Mesenteric fat pad (tissue), 1 donor: ENCODE data around the gene LAMTOR4. TPM values are rescaled to one million over a fixed set of nuclear protein-coding genes. Genes with fewer than 3 reads are reported as not detected.

Experiments used
- DNase-seq: peaks from one replicate; pipeline ENCODE4 v3.0.0-alpha.2; 2020; ENCODE audit warnings: low spot score
- total RNA-seq: library from RNA; stranded (reverse); fragmentation: NEBNext Ultra II Directional; extraction: Animal tissue kit (Norgen Biotek cat#: 25700); gene quantifications from one replicate; pipeline ENCODE4 v1.2.1, GENCODE V29; 2021
- donor health status: DM: yes; HTN: yes; CAD: no.

Gene LAMTOR4
- total RNA-seq, 1 donor from 2014 or later, result 112 TPM

DNA sequence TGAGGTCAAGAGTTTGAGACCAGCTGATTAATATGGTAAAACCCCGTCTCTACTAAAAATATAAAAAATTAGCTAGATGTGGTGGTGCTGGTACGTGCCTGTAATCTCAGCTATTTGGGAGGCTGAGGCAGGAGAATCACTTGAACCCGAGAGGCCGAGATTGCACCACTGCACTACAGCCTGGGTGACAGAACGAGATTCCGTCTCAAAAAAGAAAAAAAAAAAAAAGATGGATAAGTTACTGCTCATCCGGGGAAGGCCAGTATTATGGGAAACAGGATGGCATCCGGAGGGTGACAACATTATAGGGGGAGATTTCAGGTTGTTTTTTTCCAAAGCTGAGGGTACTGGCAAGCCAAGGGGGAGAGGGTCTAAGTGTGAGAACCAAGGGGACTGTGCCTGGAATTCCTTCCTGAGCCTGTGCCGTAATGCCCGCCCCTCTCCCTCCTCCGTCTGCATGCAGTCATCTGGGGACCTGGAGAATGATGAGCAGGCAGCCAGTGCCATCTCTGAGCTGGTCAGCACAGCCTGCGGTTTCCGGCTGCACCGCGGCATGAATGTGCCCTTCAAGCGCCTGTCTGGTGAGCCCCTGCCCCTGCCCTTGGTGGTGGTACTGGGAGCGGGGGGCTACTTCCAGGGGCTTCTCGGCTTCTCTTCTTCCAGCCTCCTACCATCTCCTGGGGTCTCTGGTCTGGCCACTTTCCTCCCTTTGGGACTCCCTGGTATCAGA, 4.4 kb downstream of the LAMTOR4 start:
- no peak for DNase-seq

DNA sequence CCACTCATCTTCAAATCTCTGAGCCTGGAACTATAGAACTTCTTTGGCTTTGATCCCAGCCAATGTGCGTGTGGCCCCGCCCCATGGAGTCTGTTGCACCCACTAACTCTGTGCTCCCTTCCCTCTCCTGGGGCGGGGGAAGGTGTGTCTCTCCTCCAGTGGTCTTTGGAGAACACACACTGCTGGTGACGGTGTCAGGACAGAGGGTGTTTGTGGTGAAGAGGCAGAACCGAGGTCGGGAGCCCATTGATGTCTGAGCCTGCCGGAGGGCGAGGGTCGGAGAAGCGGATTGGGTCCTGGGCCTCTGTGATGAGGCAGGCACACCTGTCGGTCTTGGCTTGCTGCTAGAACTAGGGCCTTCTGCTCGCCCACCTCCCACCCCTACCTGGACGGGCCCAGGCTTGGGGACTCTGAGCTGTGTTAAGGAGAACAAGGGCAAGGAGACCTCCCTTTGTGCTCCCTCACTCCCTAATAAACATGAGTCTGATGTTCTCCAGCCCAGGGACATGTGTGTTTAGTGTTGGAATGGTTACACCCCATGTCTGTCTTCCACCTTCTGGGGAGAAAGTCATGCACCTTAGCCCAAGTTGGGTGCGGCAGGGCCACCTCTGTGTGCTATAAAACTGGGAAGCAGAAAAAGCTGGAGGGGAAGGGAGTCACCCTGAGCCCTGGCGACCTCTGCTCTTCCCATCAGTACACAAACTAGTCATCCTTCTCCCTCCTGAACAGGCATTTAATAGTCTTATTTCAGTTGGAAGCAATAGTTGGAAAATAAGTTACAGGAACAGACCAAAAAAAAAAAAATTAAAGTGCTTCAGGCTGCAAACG, 5.2 kb downstream of the LAMTOR4 start:
- DNase-seq, result no peak

DNA sequence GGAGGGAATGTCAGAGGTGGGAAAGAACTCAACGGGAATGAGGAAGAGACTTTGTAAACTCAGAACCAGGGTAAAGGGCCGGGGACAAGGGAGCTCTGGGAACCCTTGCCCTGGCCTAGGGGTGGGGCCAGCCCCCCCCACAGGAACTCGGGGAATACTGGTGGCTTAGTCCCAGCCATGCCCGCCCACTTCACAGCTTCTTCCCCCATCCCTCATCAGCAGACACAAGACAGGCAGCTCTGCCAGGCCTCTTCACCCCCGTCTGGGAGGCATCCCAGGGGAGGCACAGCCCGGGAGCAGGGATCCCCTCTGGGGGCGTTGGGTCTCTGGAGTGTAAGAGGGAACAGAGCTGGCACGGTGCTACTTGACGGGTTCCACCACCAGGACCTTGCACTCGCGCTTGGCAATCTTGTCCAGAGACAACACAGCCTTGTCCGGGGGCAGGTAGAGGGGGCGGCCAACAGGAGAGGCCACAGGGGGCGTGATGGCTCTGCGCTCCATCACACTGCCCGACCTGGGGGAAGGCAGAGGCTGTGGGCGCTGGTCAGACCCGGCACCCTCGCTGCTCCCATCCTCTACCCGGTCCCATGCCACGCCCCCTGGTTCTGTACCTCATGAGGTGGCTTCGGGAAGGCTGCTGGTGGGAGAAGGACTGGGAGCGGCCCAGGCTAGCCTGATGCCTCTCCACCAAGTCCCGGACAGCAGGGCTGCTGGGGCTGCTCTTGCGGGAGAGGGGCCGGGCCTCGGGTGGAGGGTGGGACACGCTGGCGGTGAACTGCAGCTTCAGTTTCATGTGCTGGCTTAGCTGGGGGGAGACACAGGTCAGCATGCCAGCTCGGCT, 6.2 kb downstream of the LAMTOR4 start:
- DNase-seq, result no peak

DNA sequence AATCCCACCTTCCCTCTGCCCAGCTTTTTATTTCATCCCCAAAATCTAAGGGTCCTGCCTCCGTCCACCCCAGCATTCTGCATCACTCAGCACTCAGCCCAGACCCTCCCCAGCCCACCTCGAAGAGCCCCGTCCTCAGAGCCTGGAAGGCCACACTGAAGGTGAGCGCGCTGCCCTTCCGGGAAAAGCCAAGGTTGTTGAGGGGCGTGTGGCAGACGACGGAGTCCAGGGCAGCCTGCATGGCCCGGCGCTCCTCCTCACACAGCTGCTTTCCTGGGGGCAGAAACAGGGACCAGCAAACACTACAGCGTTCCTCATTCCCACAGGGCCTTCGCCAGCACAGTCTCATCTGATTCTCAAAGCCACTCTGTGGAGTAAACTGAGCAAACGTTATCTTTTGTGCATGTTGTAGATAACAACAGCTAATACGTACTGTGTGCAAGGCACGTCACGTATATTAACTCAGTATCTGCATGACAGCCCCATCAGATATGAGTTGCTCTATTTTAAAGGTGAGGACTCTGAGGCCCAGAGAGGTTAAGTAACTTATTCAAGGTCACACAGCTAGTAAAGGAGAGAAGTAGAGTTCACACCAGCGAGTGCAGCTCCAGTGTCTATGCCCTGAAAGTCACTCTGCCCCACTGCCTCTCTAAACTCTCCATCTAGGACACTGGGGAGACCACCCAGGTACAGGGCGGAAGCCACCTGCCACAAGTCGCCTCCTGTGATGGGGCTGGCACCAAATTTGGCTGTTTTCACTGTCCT, 7.0 kb downstream of the LAMTOR4 start:
- no peak for DNase-seq

DNA sequence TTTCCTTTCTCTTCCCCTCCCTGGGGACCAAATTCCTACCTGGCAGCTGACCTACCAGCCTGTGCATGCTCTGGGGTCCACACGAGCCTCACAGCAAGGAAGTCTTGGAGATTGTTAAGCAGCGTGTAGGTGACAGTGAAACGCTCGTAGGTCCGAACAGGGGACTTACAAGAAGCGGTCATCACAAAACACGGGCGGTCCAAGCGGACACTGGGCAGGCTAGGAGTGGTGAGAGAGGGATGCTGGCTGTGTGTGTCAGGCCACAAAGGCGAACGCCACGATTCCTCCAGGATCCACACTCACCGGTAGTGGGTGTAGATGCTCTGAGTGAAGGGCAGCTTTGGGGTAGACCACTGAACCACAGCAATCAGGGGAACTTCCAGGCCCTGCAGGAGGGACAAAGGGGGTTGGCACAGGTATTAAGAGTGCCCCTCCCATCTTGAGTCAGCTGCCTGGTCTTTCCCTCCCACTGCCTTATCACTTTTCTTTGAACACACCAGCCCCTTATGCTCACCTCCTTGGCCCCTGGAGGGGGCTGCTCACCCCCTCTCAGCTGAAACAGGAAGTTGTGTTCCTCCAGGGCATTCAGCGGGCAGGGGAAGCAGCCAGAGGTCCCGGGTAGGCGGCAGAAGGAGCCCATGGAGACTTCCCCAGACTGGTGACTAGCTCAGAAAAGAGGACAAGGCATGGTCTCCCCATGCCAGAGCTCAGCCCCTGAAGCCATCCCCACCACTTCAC, 7.8 kb downstream of the LAMTOR4 start:
- no peak for DNase-seq

DNA sequence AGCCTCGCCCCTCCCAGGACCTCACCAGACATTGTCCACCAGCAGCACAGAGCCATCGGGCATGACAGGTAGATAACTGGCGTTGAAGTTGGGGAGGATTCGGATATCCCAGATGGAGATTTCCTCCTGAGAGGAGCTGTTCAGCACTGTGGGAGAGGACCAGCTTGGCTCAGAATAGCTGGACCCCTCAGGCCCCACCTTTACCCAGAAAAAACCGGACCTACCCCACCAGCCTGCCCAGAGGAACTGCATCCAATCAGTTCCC, 8.3 kb downstream of the LAMTOR4 start:
- DNase-seq, result no peak

DNA sequence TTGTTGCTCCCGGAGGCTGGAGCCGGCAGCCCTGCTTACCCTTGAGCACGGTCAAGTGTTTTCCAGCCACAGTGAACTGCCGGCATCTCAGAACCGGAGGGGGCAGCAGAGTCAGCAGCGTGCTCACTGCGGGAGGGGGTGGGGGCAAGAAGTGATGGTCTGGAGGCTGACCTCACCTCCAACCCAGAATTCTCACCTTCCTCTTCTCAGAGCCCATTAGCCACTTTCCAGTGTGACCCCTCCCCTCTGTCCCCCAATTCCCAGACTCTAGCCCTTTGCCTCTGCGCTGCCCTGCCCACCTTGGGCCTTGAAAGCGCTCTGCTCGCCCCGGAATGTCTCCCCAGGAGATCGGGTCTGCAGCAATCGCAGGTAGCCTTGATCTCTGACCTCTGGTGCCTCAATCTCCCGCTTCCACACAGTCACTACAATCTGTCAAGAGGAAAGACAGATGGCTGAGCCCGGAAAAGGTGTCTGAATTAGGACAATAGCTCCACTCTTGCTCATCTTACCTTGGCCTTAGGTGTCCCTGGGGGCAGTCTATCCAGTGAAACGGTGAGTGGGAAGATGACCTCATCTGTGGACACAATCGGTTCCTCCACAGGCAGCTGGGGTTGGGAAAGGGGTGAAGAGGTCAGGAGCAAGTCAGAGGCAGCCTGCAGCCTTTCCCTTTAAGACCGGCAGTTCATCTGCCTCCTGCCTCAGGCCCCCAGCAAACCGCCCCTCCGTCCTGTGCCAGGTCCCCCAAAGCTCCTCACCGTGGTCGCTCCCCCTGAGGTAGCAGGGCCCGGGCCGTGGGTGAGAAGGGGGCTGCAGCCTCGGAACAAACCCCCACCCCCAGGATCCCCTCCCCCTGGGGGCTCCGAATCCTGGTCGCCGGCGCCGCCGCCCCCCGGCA, 8.9 kb downstream of the LAMTOR4 start:
- no peak for DNase-seq

DNA sequence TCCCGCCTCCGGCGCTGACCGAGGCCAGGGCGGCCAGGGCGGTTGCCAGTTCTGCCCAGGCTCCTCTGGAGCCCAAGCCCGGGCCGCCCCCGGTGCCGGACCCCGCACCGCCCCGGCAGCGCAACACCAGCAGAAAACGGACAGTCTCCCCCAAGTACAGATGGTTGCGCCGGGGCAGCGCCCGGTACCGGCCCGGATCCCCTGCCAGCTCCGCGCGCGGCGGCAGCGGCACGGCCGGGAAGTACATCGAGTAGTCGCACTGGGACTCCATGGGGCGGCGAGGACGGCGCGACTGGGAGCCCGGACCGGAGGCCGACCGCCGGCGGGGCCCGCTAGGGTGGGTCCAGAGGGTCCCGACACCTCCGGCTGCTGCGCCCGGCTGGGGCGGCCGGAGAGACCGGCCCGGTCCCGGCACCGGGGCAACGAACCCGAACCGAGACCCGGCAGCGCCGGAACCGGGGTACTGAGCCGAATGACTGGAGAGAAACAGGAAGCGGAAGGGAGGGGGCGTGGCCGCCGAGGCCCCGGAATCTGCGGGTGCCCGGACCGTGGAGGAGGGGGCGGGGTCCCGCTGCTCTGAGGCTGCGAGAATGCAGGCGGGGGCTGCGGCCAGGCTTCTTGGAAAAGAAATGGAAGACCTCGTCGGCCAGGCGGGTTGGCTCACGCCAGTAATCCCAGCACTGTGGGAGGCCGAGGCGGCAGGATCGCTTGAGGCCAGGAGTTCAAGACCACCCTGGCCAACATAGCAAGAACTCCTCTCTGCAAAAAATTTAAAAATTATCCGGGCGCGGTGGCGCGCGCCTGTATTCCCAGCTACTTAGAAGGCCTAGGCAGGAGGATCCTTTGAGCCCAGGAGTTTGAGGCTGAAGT, 9.7 kb downstream of the LAMTOR4 start, which contains the start of gene TRAPPC14:
TRAPPC14 (minus strand) TSS at position 495 of the 870 bp plus-strand sequence; CDS start at position 271, 224 bp downstream.
- DNase-seq, result peak; percentile 97

DNA sequence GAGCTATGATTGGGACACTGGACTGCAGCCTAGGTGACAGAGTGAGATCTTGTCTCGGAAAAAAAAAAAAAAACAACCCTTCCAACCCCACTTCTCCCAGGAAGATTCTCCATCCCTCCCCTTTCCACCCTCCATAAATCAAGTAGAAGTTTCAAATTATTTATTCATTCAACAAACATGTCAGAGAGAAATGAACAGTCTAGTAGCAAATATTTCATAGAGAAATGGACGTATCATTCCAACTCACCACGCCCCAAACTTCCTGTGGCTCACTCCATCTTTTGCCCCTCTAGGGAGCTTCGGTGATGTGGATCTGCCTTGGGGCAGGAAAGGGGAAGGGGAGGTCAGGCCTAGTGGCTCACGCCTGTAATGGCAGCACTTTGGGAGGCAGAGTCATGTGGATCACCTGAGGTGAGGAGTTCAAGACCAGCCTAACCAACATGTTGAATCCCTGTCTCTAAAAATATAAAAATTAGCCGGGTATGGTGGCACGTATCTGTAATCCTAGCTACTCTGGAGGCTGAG, 10.4 kb downstream of the LAMTOR4 start:
- DNase-seq, result no peak

DNA sequence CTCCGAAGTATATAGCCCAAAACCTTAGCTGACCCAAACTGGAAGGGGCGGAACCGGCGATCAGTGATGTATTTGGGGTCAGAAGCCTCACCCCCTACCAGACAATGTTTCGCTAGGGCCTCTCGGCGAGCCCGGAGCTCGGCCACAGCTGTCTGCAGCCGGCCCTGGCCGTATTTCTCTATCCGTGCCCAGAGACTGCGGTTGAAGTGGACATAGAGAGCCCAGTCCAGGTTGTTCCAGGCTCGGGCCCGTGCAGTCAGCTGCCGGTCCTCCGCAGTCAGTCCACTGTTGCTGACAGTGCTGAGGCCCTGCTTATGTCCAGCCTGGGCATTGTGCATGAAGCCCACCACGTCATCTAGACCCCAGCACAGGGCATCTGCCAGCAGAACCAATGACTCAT, 11.3 kb downstream of the LAMTOR4 start:
- DNase-seq, result no peak

DNA sequence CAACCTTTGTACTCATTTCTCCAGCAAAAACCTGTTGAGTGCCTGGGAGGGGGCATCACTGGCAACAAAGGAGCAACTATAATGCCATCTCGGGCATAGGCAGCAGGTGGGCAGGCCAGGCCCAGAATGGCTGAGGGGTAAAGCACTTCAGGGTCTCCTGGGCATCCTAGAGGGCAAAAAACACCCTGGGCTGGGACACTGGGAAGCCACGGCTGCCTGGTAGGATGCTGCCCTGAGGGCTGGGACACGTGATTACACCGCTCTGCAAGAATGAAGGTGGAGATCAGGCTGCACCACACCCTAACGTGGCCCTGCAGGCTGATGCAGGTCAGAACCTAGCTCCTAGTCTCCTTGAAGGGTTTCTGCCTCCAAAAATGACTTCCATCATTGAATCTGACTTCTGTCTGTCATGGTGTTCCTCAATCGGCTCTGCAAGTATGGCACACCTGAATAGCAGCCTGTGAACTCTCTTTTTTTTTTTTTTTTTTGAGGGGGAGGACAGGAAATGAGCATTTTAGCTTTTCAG, 14.4 kb downstream of the LAMTOR4 start:
- DNase-seq, result no peak

DNA sequence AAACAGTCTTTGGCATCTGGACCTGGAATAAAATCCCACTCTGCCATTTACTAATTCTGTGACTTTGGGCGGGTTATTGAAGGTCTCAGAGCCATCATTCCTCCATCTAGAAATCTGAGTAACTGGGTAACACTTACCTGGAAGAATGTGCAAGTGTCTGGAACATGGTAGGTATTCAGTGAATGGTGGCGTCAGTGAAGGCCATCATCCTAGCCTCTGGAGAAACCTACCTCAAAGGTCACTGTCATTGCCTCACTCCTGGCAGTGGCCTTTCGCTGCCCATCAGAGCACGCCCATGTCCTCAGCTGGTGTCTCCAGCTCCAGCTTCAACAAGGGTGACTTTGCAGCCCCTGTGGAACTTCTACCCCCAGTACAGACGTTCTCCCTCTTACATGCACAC, 15.2 kb downstream of the LAMTOR4 start:
- DNase-seq, result no peak

DNA sequence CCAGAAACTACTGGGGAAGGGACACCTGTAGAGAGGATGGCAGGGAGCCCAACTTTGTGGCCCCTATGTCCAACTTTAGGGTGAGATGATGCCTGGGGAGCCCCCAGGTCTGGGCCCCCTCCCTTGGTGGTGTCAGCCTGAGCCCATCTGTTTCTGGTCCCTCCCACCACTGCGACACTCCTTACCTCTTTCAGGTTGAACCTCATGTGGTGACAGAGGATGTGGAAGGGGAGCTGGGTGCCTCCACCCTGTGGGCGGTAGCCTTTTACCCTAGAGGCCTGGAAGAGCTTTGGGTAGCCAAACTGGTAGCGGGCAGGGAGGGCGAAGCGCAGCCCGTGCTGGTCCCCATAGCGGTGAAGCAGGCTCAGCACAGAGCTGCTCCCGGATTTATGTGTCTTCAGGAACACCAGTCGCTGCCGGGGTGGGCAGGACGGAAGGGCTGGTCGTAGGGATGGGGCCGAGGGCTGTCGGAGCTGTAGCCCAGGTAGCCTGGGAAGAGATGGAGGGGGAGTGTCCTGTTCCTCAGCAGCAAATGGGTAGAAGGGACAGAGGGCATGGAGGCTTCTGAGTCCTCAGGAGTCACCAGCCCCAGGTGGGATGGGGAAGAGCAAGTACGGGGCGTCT, 17.7 kb downstream of the LAMTOR4 start:
- DNase-seq, result no peak

DNA sequence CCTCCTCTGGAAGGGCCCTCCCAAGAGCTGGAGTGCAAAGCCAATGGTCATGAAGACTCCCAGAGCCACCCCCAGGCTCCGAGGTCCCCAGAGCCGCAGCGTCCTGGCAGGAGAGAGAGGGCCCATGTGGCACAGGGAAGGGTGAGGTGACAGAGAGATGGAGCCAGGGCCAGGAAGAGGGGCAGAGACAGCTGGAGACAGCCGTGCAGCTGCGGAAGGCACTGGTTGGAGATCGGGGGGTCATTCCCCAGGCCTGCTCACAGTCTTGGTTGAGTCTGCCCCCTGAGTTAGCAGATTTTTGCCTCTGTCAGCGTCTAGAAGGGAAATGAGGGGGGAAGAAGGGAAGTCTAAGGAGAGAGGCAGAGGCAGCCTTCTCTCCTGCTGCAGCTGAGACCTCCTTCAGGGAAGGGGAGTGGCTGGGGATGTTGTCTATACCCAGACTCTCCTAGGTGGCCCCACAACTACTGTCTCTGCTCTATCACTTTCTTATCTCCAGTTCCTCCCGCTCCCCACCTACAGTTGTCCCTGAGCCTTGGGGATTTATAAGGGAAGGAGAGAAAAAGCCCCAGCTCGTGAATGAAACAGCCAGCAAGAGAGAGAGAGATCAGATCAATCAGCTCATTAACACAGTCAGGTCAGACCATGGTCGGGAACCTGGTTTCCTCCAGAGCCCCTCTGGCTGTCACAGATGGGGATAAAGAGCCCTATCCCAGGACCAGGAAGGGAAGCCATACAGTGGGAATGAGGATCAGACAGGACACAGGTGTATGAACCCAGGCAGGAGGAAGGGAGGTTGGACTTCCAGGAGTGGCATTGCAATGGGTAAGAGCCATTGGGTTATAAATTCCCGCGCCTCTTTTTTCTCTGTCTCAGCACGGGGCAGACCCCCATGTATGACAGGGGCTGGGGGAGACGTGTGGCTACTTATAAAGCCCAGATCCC, 18.5 kb downstream of the LAMTOR4 start:
- DNase-seq, result no peak

DNA sequence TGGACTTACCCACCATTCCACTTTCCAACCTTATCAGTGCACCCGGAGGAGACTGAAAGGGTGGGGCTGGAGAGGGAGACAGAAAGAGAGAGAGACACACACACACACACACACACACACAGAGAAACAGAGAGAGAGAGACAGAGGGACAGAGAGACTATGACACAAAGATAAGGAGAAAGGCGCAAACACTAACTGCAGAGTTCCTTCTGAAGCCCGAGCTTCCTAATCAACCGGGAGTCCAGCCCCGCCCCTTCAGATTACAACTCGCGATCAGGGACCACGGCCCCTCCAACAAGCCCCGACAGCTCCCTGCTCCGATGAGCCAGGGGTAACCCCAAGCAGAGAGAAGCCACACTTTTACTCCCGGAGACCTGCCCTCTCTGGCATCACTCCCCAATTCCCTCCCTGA, 19.2 kb downstream of the LAMTOR4 start:
- DNase-seq, result no peak

DNA sequence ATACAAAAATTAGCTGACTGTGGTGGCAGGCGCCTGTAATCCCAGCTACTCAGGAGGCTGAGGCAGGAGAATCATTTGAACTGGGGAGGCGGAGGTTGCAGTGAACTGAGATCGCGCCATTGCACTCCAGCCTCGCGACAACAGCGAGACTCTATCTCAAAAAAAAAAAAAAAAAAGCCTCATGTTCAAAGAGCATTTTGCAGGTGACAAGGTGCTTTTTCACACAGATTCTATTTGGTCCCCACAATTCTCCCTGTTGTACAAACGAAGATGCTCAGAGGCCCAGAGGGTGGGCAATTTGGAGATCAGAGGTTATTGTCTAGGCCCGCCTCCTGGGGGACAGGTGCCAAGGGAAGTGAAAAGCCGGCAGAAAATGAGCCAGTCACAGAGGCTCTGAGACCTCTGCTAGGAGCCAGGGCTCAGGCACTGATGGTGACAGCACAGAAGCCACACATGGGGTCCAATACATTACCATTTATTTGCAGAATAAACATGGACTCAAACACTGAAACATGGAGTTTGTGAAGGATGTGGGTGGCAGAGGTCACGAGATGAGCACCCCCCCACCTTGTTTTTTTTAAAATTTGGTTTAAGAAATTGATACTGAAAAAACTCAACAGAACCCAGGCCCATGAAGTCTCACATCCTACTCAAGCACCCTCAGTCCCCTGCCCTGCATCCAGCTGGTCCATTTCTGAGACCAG, 20.6 kb downstream of the LAMTOR4 start:
- no peak for DNase-seq
